GM21717 (cell line): ENCODE measurements around the gene CAPN7.

Source experiments
- ATAC-seq: cut with Tn5 transposase; IDR thresholded peaks from one replicate; pipeline ENCODE4 v1.9.1; 2021; ENCODE audit warnings: mild to moderate bottlenecking, moderate library complexity; ENCODE audit not compliant: unreplicated experiment

The CAPN7 gene

GRCh38 chr3:15272426-15273196 is 66.6 kb downstream of the CAPN7 start:
- no peak for ATAC-seq

GRCh38 chr3:15273227-15273626 is 67.2 kb downstream of the CAPN7 start:
- ATAC-seq, result no peak

GRCh38 chr3:15276028-15276724 is 70.1 kb downstream of the CAPN7 start:
- ATAC-seq, result no peak

GRCh38 chr3:15277861-15278500 is 71.9 kb downstream of the CAPN7 start:
- no peak for ATAC-seq

- no peak for ATAC-seq
These were observed 73.2 kb downstream of the CAPN7 start for GRCh38 chr3:15279205-15279604.

- ATAC-seq, result no peak
These were observed 73.8 kb downstream of the CAPN7 start for GRCh38 chr3:15279671-15280402.

GRCh38 chr3:15280853-15281532 is 74.9 kb downstream of the CAPN7 start:
- no peak for ATAC-seq

GRCh38 chr3:15281817-15282216 is 75.8 kb downstream of the CAPN7 start:
- ATAC-seq, result no peak

GRCh38 chr3:15283702-15284101 is 77.7 kb downstream of the CAPN7 start:
- no peak for ATAC-seq

- no peak for ATAC-seq
These were observed 78.3 kb downstream of the CAPN7 start for GRCh38 chr3:15284121-15284889.

GRCh38 chr3:15286022-15286421 is 80.0 kb downstream of the CAPN7 start:
- ATAC-seq, result no peak

- no peak for ATAC-seq
These were observed 81.7 kb downstream of the CAPN7 start for GRCh38 chr3:15287565-15288330.

GRCh38 chr3:15288331-15289035 is 82.4 kb downstream of the CAPN7 start:
- no peak for ATAC-seq

GRCh38 chr3:15289661-15290060 is 83.6 kb downstream of the CAPN7 start:
- no peak for ATAC-seq

- no peak for ATAC-seq
These were observed 84.7 kb downstream of the CAPN7 start for GRCh38 chr3:15290736-15291135.

GRCh38 chr3:15291589-15292541 is 85.8 kb downstream of the CAPN7 start:
- ATAC-seq, result peak; percentile 89

GRCh38 chr3:15292765-15293522 is 86.9 kb downstream of the CAPN7 start:
- no peak for ATAC-seq
